Mesothelial cell of epicardium (in vitro differentiated cells): ENCODE data around the gene CEMIP2. TPM values are rescaled to one million over a fixed set of nuclear protein-coding genes. Genes with fewer than 3 reads are reported as not detected.

ENCODE experiments used
- DNase-seq, 2 experiments: peaks; one replicate each; pipeline ENCODE4 v3.0.0; 2021; ENCODE audit warnings: low spot score in 2 of 2; ENCODE audit not compliant: unreplicated experiment in 2 of 2
- H3K27ac Mint-ChIP-seq: 2 replicates; pipeline ENCODE4 v1.8.0; 2021; ENCODE audit warnings: mixed read lengths
- H3K27me3 Mint-ChIP-seq: 2 replicates; pipeline ENCODE4 v1.8.0; 2021; ENCODE audit warnings: low read depth, mixed read lengths
- H3K36me3 Mint-ChIP-seq: 2 replicates; pipeline ENCODE4 v1.8.0; 2021; ENCODE audit warnings: mixed read lengths
- H3K4me1 Mint-ChIP-seq: 2 replicates; pipeline ENCODE4 v1.8.0; 2021; ENCODE audit warnings: mixed read lengths
- H3K4me3 Mint-ChIP-seq: 2 replicates; pipeline ENCODE4 v1.8.0; 2021; ENCODE audit warnings: mild to moderate bottlenecking, moderate library complexity, mixed read lengths
- H3K9me3 Mint-ChIP-seq: 2 replicates; pipeline ENCODE4 v1.8.0; 2021; ENCODE audit warnings: mixed read lengths
- total RNA-seq: library from RNA; stranded (reverse); gene quantifications from 3 replicates; pipeline ENCODE4 v1.2.1, GENCODE V29; 2021
- TF ChIP-seq, protein P1 (sequence below): fragments of 200-600 bp; sonication (generic); IDR thresholded peaks from one replicate; pipeline ENCODE4 v1.5.0; 2021; ENCODE audit warnings: antibody characterized with exemption; ENCODE audit not compliant: unreplicated experiment

Gene CEMIP2
- total RNA-seq, 1 donor from 2014 or later: 122 TPM

GRCh38 chr9:71721855-71722254, 46.5 kb downstream of the CEMIP2 start:
- H3K4me1 Mint-ChIP-seq: peaks cover 33% of the 10 kb centered on the region
- TF ChIP-seq, protein P1, sequence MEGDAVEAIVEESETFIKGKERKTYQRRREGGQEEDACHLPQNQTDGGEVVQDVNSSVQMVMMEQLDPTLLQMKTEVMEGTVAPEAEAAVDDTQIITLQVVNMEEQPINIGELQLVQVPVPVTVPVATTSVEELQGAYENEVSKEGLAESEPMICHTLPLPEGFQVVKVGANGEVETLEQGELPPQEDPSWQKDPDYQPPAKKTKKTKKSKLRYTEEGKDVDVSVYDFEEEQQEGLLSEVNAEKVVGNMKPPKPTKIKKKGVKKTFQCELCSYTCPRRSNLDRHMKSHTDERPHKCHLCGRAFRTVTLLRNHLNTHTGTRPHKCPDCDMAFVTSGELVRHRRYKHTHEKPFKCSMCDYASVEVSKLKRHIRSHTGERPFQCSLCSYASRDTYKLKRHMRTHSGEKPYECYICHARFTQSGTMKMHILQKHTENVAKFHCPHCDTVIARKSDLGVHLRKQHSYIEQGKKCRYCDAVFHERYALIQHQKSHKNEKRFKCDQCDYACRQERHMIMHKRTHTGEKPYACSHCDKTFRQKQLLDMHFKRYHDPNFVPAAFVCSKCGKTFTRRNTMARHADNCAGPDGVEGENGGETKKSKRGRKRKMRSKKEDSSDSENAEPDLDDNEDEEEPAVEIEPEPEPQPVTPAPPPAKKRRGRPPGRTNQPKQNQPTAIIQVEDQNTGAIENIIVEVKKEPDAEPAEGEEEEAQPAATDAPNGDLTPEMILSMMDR: no peak
- no peak overlapping the region for H3K4me3 Mint-ChIP-seq
- no peaks in the 10 kb centered on the region for H3K27me3 Mint-ChIP-seq
- no peak for DNase-seq
- H3K27ac Mint-ChIP-seq: no peak overlapping the region
- H3K36me3 Mint-ChIP-seq: peaks cover 41% of the 10 kb centered on the region
- no peaks in the 10 kb centered on the region for H3K9me3 Mint-ChIP-seq

- no peak overlapping the region for H3K4me3 Mint-ChIP-seq
- no peaks in the 10 kb centered on the region for H3K9me3 Mint-ChIP-seq
- peaks cover 34% of the 10 kb centered on the region for H3K36me3 Mint-ChIP-seq
- H3K27ac Mint-ChIP-seq: peak overlapping the region; percentile 27
- TF ChIP-seq, protein P1: no peak
- DNase-seq: no peak
- H3K4me1 Mint-ChIP-seq: peaks cover 22% of the 10 kb centered on the region
- H3K27me3 Mint-ChIP-seq: no peaks in the 10 kb centered on the region
Observed at GRCh38 chr9:71719562-71719961, 48.8 kb downstream of the CEMIP2 start.

- H3K4me3 Mint-ChIP-seq: no peak overlapping the region
- H3K27me3 Mint-ChIP-seq: no peaks in the 10 kb centered on the region
- no peaks in the 10 kb centered on the region for H3K9me3 Mint-ChIP-seq
- H3K27ac Mint-ChIP-seq: peak overlapping the region; percentile 7
- peaks cover 22% of the 10 kb centered on the region for H3K4me1 Mint-ChIP-seq
- TF ChIP-seq, protein P1: no peak
- no peak for DNase-seq
- H3K36me3 Mint-ChIP-seq: peaks cover 35% of the 10 kb centered on the region
Observed at GRCh38 chr9:71719088-71719487, 49.2 kb downstream of the CEMIP2 start.

- no peak for DNase-seq
- peak overlapping the region; percentile 73 for H3K27ac Mint-ChIP-seq
- H3K27me3 Mint-ChIP-seq: no peaks in the 10 kb centered on the region
- no peak overlapping the region for H3K4me3 Mint-ChIP-seq
- H3K9me3 Mint-ChIP-seq: no peaks in the 10 kb centered on the region
- peaks cover 42% of the 10 kb centered on the region for H3K36me3 Mint-ChIP-seq
- H3K4me1 Mint-ChIP-seq: peaks cover 20% of the 10 kb centered on the region
- TF ChIP-seq, protein P1: peak; percentile 89
Observed at GRCh38 chr9:71716138-71716909, 52.0 kb downstream of the CEMIP2 start.

DNA sequence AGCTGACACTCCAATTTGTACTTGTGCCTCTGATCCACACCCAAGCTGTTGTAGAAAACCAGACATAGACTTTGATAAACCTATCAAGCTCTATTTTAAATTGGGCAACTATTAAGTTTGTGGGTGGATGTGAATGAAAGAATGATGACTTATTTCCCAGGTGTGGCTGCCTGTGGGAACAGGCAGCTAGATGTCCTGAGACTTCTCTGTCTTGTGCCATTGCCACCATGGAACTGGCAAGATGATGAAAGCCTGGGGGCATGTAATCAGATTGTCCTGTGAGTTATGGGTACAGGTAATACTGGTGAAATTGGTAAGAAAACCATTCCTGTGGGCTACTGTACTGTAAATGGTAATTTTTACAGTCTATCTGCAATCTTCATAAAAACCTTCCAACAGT, 57.5 kb downstream of the CEMIP2 start:
- Mint-ChIP-seq H3K27ac (no peak overlapping the region), H3K4me3 (no peak overlapping the region), H3K27me3 (no peaks in the 10 kb centered on the region), H3K36me3 (peaks cover 38% of the 10 kb centered on the region), H3K4me1 (no peaks in the 10 kb centered on the region), H3K9me3 (no peaks in the 10 kb centered on the region)
- TF ChIP-seq, protein P1: no peak
- no peak for DNase-seq
